Stimulated activated CD8-positive, alpha-beta memory T cell treated with anti-CD3 and anti-CD28 coated beads, Interleukin-4, amount 100 ng/mL, for 24 hours (primary cell): ENCODE data around the gene HNRNPH1.

ENCODE experiments used
- DNase-seq: peaks from one replicate; pipeline ENCODE4 v3.0.0-alpha.2; 2020; ENCODE audit warnings: low read depth

The HNRNPH1 gene

DNA sequence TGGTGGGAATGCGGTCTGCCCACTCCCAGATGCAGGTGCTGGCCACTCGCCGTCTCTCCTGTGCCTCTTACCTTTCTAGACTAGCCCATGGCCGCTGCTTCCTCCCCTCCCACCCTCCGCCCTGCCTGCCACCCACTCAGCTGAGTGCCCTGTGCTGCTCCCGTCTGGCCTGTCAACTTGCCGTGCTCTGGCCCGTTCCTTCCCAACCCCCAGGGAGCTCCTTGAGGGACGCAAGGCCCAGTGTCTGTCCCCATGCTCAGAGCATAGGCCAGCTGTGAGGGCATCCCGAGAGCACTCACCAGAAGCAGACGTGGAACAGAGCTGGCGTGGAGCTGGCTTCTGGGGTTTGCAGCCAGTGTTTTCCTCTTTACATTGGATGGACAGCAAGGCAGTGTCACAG is 20.2 kb downstream of the HNRNPH1 start:
- no peak for DNase-seq

DNA sequence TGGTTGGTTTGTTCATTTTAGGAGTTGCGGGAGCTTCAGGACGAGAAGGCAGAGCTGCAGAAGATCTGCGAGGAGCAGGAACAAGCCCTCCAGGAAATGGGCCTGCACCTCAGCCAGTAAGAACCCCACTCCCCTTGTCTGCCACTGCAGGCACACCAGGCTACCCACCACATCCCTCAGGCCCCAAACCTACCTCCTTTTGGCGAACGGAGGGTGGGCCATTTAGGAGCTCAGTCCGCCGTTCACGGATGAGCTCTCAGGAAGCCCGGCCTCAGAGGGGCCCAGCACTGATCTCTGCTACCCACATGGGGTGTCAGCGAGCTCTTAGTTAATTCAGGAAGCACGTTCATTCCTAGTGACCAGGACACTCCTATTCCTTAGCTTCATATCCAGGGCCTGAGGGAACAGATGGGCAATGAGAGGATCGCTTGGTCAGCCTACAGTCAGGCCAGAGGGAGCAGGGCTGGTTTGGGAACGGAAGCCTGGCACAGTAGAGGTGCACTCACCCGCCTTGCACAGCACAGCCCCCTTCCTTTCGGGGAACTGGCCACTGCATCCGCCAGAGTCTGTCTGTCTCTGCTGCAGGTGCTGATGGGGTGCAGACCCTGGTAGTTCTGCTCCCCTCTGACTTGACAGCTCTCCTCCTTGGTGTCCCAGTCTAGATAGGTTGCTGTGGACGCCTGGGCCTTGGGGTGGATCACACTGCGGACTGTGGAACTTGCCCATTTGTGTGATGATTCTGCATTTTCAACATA is 21.4 kb downstream of the HNRNPH1 start:
- DNase-seq, result no peak

DNA sequence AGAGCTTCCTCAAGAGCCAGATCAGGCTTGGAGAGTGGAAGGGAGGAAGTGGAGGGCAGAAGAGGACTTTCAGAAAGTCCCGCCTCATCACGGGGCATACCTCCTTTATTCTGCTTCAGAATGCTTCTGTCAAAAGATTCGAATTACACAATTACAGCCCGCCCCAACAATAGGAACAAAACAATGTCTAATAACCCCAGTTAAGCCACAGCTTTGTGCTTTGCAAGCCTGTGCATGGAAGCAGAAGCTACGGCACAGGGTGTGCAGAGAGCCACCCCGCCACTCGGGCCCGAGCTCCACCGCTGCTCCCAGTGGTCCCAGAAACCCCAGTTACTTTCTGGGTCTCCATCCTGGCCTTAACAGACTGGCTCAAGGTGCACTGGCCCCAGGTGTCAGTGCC is 23.5 kb downstream of the HNRNPH1 start:
- DNase-seq, result no peak

- DNase-seq, result no peak
These were observed 23.9 kb downstream of the HNRNPH1 start for GRCh38 chr5:179599566-179599965.

DNA sequence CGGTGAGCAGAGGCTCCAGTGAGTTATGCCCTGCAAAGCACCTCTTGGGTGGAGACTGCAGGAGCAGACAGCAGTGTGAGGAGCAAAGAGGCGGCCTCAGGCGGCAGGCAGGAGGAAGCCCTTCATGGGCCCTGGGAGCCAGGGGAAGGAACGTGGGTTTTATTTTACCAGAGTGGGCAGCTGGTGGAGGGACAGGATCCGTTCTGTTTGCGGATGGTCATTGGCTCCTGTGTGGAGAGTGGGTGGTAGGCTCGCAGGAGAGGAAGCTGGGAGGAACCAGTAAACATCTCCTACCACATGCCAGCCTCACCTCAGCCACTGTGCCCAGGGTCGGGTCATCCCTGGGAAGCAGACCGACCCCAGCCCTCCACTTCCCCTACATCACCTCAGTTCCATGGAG is 24.4 kb downstream of the HNRNPH1 start:
- DNase-seq, result no peak

- DNase-seq, result no peak
These were observed 27.1 kb downstream of the HNRNPH1 start for GRCh38 chr5:179596421-179596820.

- DNase-seq, result no peak
These were observed 27.6 kb downstream of the HNRNPH1 start for GRCh38 chr5:179595916-179596315.

DNA sequence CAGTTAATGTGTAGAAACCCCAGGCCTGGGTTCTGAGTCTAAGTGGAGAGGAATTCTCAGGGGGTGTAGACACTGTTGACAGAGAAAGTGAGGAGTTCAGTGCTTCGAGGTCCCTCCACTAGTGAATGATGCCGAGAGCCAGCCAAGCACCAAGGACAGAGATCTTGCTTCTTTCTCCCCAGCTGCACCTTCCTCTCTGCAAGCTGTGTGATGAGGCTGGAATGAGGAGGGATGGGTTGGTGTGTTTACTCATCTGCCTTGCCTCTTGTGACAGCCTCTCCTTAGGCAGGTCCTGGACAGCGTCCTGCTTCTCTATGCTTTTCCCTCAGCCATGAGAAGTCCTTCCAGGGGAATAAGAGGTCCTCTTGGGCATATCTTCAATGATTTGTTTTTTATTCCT is 35.3 kb downstream of the HNRNPH1 start:
- no peak for DNase-seq

DNA sequence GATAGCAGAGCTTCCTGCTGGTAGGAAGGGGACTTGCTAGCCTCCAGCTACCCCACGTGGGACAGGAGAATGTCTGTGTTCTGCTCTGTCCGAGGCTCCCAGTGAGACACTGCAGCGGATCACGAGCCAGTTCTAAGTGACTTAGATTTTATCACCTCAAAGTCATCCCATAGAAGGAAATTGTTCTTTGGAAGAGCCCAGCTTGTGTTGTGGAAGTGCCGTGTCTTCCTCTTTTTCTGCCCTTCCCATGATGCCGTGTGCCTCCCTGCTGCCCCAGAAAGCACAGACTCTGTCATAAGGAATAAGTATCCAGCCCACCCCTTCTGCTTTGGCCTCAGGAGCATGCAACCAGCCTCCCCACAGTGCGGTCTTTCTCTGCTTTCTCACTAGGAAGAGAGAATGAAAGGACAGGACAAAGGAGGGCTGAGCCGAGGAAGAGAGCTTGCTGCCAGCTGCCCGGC is 37.5 kb downstream of the HNRNPH1 start:
- DNase-seq, result no peak

GRCh38 chr5:179577286-179577960 is 46.0 kb downstream of the HNRNPH1 start:
- DNase-seq, result no peak

- DNase-seq, result no peak
These were observed 51.1 kb downstream of the HNRNPH1 start for GRCh38 chr5:179572386-179572785.

- DNase-seq, result no peak
These were observed 54.8 kb downstream of the HNRNPH1 start for GRCh38 chr5:179568721-179569120.

DNA sequence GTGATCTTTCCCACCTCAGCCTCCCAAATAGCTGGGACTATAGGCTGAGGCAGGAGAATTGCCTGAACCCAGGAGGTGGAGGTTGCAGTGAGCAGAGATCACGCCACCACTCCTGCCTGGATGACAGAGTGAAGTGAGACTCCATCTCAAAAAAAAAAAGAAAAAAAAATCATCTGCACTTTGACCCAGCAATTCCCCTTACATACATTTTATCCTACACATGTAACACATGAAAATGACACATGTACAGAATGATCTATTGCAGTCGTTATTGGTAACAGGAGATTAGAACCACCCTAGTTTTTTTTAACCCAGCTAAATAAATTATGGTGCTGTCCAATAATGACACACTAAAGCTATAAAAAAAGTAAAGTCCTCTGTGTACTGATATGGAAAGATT is 58.9 kb downstream of the HNRNPH1 start:
- DNase-seq, result no peak
